HEK293T (cell line): ENCODE data around the gene ACTN2.

ENCODE experiments used
- FOXM1 ChIP-seq: fragments of 450-650 bp; IDR thresholded peaks from 2 replicates; pipeline ENCODE4 v1.6.1; 2017; ENCODE audit warnings: mild to moderate bottlenecking, borderline replicate concordance
- HDGF ChIP-seq: fragments of 450-650 bp; IDR thresholded peaks from 2 replicates; pipeline ENCODE4 v1.6.1; 2017; ENCODE audit warnings: antibody characterized with exemption, borderline replicate concordance

DNA sequence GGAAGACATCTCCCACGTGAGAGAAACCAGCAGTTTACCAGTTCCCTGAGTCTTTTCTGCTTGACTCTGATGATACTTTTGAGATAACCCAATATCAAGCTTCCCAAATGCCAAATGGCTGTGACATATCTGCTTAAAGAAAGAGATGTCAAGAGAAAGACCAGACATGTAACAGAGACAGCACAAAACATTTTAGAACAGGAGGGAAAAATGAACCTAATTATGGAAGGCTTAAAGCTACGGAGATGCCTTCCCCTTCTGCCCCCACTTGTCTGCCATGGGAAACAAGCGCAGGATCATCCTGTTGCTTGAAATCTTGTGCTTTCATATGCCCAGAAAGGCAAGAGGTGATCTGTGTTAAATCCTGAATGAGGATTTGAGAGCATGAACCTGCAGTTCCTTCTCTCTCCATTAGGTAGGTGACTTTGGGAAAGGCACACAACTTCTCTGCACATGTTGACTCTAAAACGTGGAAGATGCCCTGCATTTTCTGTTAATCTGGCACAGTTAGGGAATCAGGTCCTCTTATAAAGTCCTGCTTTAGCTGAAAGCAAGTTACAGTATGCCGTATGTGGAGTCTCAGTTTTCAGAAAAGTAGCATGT is 62.1 kb downstream of the ACTN2 start:
- TF ChIP-seq FOXM1, result no peak
- no peak for TF ChIP-seq HDGF
